Renal cortex interstitium (tissue), 11 donors: ENCODE data around the gene GAB2. TPM values are rescaled to one million over a fixed set of nuclear protein-coding genes. Genes with fewer than 3 reads are reported as not detected.
A peak's percentile ranks its signal among the peaks of the same experiment; 100 is the strongest.

Experiments
- DNase-seq, 11 donors: peaks; one replicate each; pipeline ENCODE4 v3.0.0-alpha.2; 2013; ENCODE audit warnings: low read depth in 9 of 11, low spot score in 4 of 11; ENCODE audit errors: extremely low read depth in 1 of 11
- polyA plus RNA-seq, 3 donors: library from polyadenylated mRNA; unstranded; fragments of 120-200 nt; gene quantifications; one replicate each; pipeline ENCODE4 v1.2.1, GENCODE V29; 2013; ENCODE audit not compliant: insufficient read length in 3 of 3

Gene GAB2
- polyA plus RNA-seq, 3 donors, result 16.3 to 18.9 (median 18.8) TPM

- DNase-seq, result no peak
Measured at GRCh38 chr11:78208257-78209165, 209.1 kb downstream of the GAB2 start.

GRCh38 chr11:78207532-78208256 is 209.9 kb downstream of the GAB2 start:
- no peak for DNase-seq

GRCh38 chr11:78205691-78206090 is 211.9 kb downstream of the GAB2 start:
- no peak for DNase-seq

GRCh38 chr11:78205256-78205655 is 212.4 kb downstream of the GAB2 start:
- no peak for DNase-seq

GRCh38 chr11:78203184-78203583 is 214.4 kb downstream of the GAB2 start:
- no peak for DNase-seq

GRCh38 chr11:78202733-78203167 is 214.9 kb downstream of the GAB2 start:
- DNase-seq, result no peak

- DNase-seq, result no peak
Measured at GRCh38 chr11:78201096-78201818, 216.4 kb downstream of the GAB2 start.

- no peak for DNase-seq
Measured at GRCh38 chr11:78200553-78200952, 217.1 kb downstream of the GAB2 start.

- no peak for DNase-seq
Measured at GRCh38 chr11:78200061-78200460, 217.6 kb downstream of the GAB2 start.

GRCh38 chr11:78199653-78200015 is 218.0 kb downstream of the GAB2 start:
- DNase-seq, result no peak

GRCh38 chr11:78199015-78199652 is 218.5 kb downstream of the GAB2 start:
- no peak for DNase-seq

GRCh38 chr11:78197816-78198215 is 219.8 kb downstream of the GAB2 start:
- DNase-seq, result no peak

GRCh38 chr11:78196661-78197091 is 220.9 kb downstream of the GAB2 start:
- no peak for DNase-seq

GRCh38 chr11:78195917-78196560 is 221.6 kb downstream of the GAB2 start:
- peak in 4 of 11 donors; percentile 13 to 45 (median 28) for DNase-seq

GRCh38 chr11:78194490-78194889 is 223.1 kb downstream of the GAB2 start:
- DNase-seq, result no peak

GRCh38 chr11:78193806-78194205 is 223.8 kb downstream of the GAB2 start:
- DNase-seq, result no peak

GRCh38 chr11:78192911-78193351 is 224.7 kb downstream of the GAB2 start:
- DNase-seq, result no peak

GRCh38 chr11:78192223-78192719 is 225.3 kb downstream of the GAB2 start:
- peak in 1 of 11 donors; percentile 20 for DNase-seq
